KOPT-K1 (cell line): ENCODE data around the gene MAD1L1.

Experiments used
- H3K27ac ChIP-seq: fragments of 200-600 bp; sonication (generic); 2 replicates; pipeline ENCODE4 v1.5.1; 2016; ENCODE audit warnings: antibody characterized with exemption, mild to moderate bottlenecking, low read depth, low read length; ENCODE audit not compliant: poor library complexity, severe bottlenecking
- H3K36me3 ChIP-seq: fragments of 200-600 bp; sonication (generic); 2 replicates; pipeline ENCODE4 v1.5.1; 2017; ENCODE audit warnings: antibody characterized with exemption, mild to moderate bottlenecking, low read length, moderate library complexity; ENCODE audit not compliant: insufficient read depth
- H3K9me3 ChIP-seq: fragments of 200-600 bp; sonication (generic); 2 replicates; pipeline ENCODE4 v1.5.1; 2017; ENCODE audit warnings: antibody characterized with exemption, low read length, mild to moderate bottlenecking; ENCODE audit not compliant: insufficient read depth, poor library complexity, severe bottlenecking

MAD1L1 gene

GRCh38 chr7:2151237-2151636, 81.5 kb downstream of the MAD1L1 start:
- Histone ChIP-seq H3K9me3 (no peaks in the 10 kb centered on the region), H3K27ac (no peak overlapping the region), H3K36me3 (peaks cover 63% of the 10 kb centered on the region)

DNA sequence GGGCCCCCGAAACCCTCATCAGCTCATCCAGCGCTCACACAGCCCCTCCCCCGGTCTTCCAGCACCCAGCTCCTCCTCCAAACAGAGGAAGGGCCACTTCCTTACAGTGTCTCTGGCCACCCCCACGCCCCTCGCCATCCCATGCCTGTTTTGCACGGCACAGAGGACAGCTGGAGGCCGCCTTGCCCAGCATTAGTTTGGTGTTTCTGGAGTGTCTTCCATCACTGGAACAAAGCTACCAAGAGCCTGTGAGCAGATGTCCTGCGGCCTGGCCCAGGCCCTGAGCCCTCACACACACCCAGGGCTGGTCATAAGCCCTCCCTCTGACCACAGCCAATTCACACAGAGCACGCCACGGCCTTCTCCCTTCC, 82.3 kb downstream of the MAD1L1 start:
- H3K36me3 ChIP-seq: peaks cover 67% of the 10 kb centered on the region
- no peaks in the 10 kb centered on the region for H3K9me3 ChIP-seq
- no peak overlapping the region for H3K27ac ChIP-seq

- no peaks in the 10 kb centered on the region for H3K9me3 ChIP-seq
- H3K36me3 ChIP-seq: peaks cover 67% of the 10 kb centered on the region
- H3K27ac ChIP-seq: no peak overlapping the region
Measured at GRCh38 chr7:2149672-2150444, 82.9 kb downstream of the MAD1L1 start.

GRCh38 chr7:2148814-2149213, 83.9 kb downstream of the MAD1L1 start:
- H3K36me3 ChIP-seq: peaks cover 68% of the 10 kb centered on the region
- no peak overlapping the region for H3K27ac ChIP-seq
- H3K9me3 ChIP-seq: no peaks in the 10 kb centered on the region

DNA sequence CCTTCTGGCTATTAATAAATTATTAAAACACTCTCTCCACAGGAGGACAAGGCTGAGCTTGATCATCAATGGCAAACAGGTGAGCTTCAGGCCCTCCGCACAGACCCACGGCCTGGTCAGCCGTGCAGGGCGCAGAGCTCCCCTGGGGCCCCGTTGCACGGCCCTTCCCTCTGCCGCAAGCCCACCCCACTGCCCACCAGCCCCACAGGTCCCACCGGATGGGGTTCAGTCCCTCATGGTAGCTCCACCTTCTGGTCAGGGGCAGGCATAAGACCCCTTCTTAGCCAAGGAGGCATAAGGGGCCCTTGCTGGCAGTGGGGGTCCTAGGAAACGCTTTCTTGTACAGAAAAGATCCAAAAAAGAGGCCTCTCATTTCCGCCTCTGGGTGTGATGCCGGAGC, 84.6 kb downstream of the MAD1L1 start:
- Histone ChIP-seq H3K9me3 (no peaks in the 10 kb centered on the region), H3K36me3 (peaks cover 74% of the 10 kb centered on the region), H3K27ac (no peak overlapping the region)

GRCh38 chr7:2146676-2147472, 85.9 kb downstream of the MAD1L1 start:
- no peak overlapping the region for H3K27ac ChIP-seq
- peaks cover 78% of the 10 kb centered on the region for H3K36me3 ChIP-seq
- H3K9me3 ChIP-seq: no peaks in the 10 kb centered on the region

GRCh38 chr7:2145835-2146580, 86.7 kb downstream of the MAD1L1 start:
- Histone ChIP-seq H3K36me3 (peaks cover 76% of the 10 kb centered on the region), H3K27ac (no peak overlapping the region), H3K9me3 (no peaks in the 10 kb centered on the region)

DNA sequence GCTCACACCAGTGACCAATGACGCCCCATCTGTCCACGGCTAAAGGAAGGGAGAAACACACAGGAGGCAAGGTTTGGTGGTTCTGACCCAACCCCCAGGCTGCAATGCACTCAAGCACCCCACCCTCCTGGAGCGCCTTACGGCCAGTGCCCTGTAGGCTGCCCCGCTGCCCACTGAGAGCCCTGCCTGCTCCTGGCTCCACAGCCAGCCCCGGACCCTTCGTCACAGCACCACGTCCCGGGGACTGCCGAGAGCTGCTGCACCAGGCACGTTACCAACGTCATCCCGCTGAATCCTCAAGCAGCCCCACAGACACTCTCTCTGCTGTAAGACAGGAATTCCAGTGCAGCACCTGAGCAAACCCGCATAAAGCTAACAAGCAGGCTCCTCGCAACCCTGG, 87.8 kb downstream of the MAD1L1 start:
- Histone ChIP-seq H3K27ac (no peak overlapping the region), H3K36me3 (peaks cover 76% of the 10 kb centered on the region), H3K9me3 (no peaks in the 10 kb centered on the region)

GRCh38 chr7:2143981-2144595, 88.7 kb downstream of the MAD1L1 start:
- H3K27ac ChIP-seq: no peak overlapping the region
- peaks cover 69% of the 10 kb centered on the region for H3K36me3 ChIP-seq
- no peaks in the 10 kb centered on the region for H3K9me3 ChIP-seq

GRCh38 chr7:2143450-2143849, 89.3 kb downstream of the MAD1L1 start:
- no peaks in the 10 kb centered on the region for H3K9me3 ChIP-seq
- H3K27ac ChIP-seq: no peak overlapping the region

DNA sequence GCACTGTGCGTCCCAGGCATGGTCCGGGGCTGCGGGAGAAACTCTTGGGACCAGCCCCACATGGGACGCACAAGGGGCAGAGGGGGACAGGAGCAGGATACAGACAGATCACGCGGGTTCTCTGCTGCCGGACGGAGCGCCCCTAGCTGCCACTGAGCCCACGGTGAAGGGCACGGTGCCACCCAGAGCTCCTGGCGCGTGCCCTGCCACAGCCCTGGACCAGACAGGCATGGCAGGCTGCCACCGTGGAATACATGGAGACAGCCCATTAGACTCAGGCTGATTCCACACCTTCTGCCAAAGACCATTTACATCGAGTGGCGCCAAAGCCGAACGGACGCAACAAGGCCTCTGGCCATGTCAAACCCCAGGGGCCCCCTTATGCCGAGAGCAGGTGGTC, 90.4 kb downstream of the MAD1L1 start:
- Histone ChIP-seq H3K27ac (no peak overlapping the region), H3K36me3 (peaks cover 55% of the 10 kb centered on the region), H3K9me3 (no peaks in the 10 kb centered on the region)

More at GRCh38 chr7:2143450-2143849, 89.3 kb downstream of the MAD1L1 start:
- peaks cover 62% of the 10 kb centered on the region for H3K36me3 ChIP-seq

DNA sequence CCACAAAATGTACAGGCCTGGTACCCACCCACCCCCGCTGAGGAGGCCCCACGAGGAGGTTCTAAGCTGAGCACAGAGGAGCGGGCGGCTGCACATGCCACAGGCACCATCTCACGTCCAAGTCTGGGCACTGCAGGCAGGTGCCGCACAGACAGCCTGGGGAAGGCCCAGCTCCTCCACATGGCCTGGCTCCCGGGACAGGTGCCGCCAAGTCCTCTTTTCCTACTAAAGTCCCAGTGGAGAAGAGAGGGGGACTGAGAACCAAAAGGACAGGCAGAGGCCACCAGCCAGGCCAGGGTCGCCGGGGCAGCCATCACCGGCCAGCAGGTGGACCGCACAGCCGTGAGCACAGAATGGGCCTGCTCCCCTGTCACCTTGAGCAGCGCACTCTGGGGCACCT, 91.1 kb downstream of the MAD1L1 start:
- H3K36me3 ChIP-seq: peaks cover 55% of the 10 kb centered on the region
- no peaks in the 10 kb centered on the region for H3K9me3 ChIP-seq
- no peak overlapping the region for H3K27ac ChIP-seq

DNA sequence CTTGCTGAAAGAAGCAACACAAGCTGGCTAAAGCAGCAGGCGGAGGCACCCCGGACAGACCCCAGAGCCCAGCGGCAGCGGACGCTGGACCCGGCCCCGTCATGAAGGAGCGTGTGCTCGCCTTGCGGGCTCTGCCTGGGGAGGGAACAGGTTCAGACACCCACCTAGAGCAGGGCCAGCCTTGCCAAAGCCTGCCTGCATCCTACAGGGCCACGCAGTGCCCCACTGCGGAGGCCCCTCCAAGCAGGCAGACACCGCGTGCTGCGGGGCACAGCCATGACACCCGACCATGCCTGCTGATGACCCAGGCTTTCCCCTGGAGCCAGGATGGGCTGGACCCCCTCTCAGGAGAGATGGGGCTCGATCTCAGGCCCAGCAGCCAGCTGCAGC, 91.7 kb downstream of the MAD1L1 start:
- no peak overlapping the region for H3K27ac ChIP-seq
- peaks cover 55% of the 10 kb centered on the region for H3K36me3 ChIP-seq
- no peaks in the 10 kb centered on the region for H3K9me3 ChIP-seq

- Histone ChIP-seq H3K36me3 (peaks cover 55% of the 10 kb centered on the region), H3K9me3 (no peaks in the 10 kb centered on the region), H3K27ac (no peak overlapping the region)
Measured at GRCh38 chr7:2140216-2141020, 92.3 kb downstream of the MAD1L1 start.
